ENCODE data around the gene SLC2A3.
"Not testable (repeated sequence)": the region's sequence is repeated elsewhere in the genome, so short reads cannot be mapped to it uniquely, and the experiment has no call there.

Gene SLC2A3

DNA sequence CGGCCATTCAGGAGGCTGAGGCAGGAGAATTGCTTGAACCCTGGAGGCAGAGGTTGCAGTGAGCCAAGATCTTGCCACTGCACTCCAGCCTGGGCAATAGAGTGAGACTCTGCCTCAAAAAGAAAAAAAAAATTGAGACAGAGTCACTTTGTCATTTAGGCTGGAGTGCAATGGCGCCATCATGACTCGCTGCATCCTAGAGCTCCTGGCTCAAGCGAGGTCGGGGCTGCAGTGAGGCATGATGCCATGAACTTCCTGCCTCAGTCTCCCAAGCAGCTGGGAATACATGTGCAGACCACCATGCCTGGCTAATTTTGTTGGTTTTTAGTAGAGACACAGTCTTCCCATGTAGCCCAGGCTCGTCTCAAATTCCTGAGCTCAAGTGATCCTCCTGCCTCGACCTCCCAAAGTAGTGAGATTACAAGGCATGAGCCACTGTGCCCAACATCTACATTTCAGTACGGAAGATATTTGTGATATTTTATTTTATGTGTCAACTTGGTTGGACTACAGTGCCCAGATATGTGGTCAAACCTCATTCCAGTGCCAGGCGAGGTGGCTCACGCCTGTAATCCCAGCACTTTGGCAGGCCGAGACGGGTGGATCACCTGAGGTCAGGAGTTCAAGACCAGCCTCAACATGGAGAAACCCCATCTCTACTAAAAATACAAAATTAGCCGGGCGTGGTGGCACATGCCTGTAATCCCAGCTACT, 14.4 kb upstream of the SLC2A3 start:
- DNase-seq, result not testable (repeated sequence)

DNA sequence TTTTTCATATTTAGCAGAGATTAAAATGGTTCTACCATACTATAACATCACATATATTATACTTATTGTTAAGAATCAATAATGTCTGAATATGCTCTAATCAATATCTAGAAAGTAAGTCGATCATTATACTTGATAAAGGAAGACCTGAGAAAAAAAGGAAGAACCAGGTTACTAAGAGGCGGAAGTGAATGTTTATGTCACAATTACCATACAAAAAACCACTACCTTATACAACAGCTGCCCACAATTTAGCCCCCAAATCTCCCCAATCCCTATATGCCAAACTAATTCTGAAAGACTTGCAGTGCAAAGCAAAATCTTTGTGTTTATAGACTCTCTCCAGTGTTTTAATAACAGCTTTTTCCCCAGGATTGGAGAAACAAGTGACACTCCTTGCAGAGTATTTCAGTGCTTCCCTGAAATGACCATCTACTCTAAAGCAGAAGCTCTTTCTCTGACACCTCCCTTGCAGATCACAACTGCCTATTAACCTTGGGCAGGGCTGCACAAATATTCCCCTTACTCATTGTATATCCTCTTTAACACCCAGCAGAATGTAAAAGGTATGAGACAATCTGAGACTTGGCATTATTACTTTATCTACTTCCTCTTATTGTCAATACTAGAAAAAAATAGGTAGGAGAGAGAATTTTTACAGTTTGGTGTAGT, 12.7 kb upstream of the SLC2A3 start:
- no peak for DNase-seq

DNA sequence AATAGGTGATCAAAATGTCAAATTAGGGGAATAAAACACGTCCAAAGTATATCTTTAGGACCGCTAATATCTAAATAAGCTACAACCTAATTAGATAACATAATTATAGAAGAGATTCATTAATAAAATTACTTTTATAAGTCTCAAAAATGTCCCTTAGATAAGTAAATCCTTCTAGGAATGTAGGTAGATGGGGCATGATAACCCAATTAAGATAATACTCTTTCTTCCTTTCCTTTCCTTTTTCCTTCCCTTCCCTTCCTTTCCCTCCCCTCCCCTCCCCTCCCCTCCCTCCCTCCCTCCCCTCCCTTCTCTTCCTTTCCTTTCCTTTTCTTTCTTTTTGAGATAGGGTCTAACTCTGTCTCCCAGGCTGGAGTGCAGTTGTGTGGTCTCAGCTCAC, 11.0 kb upstream of the SLC2A3 start:
- DNase-seq, result no peak

DNA sequence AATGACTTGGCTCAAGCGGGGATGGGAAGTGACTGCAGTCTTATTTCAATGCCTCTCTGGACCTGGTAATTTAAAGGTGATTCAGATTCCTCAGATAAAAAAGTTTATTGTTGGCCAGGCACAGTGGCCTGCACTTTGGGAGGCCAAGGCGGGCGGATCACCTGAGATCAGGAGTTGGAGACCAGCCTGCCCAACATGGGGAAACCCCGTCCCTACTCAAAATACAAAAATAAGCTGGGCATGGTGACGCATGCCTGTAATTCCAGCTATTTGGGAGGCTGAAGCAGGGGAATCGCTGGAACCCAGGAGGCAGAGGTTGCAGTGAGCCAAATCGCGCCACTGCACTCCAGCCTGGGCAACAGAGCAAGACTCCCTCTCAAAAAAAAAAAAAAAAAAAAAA, 8.8 kb upstream of the SLC2A3 start:
- DNase-seq, result not testable (repeated sequence)

DNA sequence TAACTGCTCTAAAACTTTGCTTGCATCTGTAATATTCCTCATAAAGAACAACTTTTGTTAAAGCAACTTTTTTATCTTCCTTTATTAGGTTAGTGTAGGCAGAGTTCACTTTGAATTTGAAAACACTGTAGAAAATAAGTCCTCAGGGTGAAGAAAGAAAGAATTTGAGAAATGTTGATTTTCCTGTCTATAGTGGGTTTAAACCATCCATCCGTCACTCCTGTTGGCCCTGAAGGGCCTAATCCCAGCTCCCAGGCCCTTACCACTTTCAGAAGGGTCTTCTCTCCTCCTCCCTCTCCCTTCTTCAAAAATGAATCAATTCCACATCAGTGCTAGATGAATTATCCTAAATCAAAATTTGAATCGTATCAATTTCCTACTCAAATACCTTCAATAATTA, 4.9 kb upstream of the SLC2A3 start:
- DNase-seq, result no peak

DNA sequence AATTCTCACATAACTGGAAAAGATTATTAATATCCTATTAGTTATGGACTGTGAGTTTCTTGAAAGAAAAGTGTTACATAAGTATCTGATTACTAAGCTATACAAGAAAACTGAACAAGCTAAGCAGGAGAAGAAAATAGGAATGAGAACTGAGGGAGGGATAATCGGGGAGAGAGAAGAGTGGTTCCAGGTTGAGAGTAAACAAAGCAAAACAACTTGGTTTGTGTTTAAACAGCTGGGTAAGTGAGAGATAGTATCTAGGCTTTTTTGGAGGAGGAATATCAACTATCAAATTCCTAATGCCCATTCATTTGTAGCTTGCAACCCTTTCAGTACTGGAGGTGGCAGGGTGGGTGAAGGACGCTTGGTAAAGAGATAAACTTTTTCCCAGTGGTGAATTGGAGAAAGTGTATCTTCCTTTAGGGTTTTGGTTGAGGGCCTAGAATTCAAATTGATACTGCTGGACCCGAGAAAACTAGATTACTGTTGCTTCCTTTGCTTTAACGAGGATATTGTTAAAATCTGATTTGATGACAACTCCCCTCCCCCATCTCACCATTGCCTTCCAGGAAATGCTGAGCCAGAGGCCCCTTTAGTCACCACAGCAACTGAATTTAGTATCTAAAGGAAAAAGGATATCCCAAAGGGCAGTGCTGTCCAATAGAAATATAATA, 2.0 kb upstream of the SLC2A3 start:
- no peak for DNase-seq

DNA sequence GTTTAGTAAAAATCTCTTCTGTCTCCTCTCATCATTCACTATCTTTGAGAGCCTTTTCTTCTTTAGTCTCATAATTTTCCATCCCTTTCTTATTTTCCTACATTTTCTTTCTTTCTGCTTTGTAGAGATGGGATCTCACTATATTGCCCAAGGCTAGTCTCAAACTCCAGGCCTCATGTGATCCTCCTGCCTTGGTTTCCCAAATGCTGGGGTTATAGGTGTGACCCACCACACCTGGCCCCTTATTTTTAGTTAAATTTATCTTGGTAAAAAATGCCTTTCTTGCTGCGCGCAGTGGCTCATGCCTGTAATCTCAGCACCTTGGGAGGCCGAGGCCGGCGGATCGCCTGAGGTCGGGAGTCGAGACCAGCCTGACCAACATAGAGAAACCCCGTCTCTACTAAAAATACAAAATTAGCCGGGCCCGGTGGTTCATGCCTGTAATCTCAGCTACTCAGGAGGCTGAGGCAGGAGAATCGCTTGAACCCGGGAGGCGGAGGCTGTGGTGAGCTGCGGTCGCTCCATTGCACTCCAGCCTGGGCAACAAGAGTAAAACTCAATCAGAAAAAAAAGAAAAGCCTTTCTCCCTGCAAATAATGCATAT, 996 bp downstream of the SLC2A3 start:
- peak; percentile 26 for DNase-seq

DNA sequence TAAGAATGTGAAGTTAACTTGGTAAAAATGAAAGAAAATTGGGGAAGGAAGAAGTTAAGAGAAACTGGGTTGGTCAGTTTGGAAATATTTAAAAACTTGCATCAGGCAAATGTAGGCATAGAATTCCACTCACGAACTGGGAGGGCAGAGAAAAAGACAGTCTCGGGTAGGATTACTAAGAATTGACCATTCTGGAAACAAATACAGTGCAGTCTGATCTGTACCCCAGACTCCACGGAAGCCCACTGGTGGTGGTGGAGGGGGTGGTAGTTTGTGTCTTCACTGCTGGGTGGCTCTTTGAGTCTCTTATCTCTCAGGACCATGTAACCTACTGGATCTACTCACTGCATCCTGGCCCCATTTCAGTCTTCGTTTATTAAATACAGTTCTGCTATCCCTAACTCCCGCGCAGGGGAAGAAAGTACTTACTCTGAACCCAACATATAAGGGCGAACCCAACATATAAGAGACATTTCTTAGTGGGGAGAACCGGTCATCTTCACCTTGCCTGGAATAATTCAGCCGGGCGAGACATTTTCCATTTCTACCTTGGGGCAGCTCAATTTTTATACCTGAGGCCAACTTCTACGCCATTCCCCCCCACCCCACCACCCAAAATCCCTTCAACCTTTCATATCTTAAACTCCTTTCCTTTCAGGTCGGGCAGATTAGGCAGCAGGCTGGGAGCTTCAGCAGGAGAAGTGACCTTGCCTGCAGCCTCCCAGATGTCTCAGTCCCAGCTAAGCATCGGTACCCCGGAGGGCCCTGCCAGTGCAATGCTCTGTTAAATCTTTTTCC, 1.7 kb downstream of the SLC2A3 start:
- DNase-seq, result peak; percentile 23

DNA sequence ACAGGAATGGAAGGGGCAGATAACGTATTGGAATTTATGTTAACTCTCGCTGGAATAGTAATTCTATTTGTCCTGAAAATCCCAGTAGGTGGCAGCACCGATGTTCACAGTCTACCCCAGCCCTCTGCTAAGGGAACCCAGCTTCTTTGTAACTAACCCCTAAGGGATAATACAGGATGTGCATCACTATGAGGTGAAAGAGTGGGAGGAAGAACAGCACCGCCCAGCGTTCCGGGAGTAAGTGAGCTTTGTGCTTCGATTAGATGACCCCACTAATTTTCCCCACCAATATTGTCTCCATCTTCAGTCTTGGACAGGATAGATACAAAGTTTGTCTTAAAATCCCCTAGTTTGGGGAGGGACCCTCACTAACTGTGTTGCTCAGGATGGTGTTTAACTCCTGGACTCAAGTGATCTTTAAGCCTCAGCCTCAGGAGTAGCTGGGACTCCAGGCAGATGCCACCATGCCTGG, 2.7 kb downstream of the SLC2A3 start:
- DNase-seq, result peak; percentile 81

DNA sequence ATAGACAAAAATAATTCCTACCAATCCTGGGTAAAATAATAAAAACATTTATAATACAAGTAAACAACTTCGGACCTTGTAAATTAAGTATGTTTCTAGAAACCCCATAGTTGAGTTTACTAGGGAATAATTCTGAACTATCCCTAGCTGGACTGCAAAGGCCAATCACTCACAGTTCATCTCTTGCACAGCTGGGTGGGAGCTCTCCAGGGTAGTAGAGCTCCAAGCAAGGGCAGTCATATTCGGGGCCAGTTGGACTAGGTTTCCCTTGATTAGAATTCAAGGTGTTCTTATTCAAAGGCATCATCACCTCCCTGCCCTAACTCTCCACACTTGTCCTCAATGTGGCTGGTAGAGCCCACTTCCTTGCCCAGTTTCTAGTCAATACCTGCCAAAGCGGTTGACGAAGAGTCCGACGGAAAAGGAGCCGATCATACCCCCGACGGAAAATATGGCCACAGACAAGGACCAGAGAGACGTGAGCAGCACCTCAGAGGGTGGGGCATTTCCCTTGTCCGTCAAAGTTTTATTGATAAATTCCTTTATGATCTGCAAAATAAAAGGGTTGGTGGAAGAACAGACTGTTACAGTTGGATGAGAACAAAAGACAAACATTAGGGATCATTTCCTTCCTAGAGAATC, 3.3 kb downstream of the SLC2A3 start:
- DNase-seq, result not testable (repeated sequence)

DNA sequence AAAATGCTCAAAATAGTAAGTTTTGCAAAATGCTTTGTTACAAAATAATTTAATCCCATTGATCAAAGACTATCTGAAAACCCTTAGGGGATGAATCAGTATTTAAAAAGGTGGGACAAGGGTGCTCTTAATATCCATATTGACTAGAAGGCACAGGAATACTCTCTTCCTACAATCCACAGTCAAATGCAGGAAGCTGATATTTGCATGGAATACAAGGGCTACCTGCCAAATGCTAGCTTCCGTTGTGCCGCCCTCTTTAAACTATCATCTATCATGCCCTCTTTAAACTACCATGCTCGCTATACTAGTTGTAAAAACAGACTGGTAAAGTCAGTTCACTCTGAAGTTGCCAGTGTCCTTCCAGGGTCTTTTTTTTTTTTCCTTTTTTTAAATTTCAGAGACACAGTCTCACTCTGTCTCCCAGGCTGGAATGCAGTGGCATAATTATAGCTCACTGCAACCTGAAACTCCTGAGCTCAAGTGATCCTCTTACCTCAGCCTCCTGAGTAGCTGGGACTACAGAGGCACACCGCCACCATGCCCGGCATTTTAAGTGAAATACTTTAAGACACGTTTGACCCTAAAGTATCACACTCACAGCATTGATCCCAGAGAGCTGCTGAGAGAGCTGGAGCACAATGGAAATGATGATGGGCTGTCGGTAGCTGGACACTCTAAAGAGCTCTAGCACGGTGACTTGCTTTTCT, 6.7 kb downstream of the SLC2A3 start:
- no peak for DNase-seq

DNA sequence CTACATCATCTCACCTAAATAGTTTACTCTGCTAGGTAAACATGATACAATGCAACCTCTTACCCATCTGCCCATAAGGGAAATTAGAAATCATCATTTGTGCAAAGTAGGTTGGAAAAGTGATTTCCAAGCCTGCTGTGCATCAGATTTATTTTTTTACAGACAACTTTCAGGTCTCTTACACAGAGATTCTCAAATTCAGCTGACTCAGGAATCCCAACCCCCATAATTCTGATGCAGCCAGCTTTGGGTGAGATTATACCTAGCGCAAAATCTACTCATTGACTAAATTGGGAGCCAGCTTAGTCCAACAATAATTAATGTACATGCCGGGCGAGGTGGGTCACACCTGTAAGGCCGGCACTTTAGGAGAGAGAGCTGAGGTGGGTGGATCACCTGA, 8.5 kb downstream of the SLC2A3 start:
- no peak for DNase-seq

DNA sequence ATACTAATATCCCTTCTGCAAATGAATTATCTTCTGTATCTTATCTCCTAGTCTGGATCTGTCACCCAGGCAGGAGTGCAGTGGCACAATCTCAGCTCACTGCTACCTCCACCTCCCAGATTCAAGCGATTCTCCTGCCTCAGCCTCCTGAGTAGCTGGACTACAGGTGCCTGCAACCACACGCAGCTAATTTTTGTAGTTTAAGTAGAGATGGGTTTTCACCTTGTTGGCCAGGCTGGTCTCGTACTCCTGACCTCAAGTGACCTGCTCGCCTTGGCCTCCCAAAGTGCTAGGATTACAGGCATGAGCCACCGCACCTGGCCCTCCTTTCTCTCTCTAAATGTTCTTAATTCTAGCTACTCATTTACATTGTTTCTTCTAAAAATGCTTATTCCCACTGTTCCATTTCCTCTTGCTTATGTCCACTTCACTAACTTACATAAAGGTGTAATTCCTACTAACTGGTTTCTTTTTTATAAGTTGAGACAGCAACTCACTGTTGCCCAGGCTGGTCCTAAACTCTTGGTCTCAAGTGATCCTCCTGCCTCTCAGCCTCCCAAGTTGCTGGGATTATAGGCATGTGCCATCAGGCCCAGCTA, 9.8 kb downstream of the SLC2A3 start:
- not testable (repeated sequence) for DNase-seq

DNA sequence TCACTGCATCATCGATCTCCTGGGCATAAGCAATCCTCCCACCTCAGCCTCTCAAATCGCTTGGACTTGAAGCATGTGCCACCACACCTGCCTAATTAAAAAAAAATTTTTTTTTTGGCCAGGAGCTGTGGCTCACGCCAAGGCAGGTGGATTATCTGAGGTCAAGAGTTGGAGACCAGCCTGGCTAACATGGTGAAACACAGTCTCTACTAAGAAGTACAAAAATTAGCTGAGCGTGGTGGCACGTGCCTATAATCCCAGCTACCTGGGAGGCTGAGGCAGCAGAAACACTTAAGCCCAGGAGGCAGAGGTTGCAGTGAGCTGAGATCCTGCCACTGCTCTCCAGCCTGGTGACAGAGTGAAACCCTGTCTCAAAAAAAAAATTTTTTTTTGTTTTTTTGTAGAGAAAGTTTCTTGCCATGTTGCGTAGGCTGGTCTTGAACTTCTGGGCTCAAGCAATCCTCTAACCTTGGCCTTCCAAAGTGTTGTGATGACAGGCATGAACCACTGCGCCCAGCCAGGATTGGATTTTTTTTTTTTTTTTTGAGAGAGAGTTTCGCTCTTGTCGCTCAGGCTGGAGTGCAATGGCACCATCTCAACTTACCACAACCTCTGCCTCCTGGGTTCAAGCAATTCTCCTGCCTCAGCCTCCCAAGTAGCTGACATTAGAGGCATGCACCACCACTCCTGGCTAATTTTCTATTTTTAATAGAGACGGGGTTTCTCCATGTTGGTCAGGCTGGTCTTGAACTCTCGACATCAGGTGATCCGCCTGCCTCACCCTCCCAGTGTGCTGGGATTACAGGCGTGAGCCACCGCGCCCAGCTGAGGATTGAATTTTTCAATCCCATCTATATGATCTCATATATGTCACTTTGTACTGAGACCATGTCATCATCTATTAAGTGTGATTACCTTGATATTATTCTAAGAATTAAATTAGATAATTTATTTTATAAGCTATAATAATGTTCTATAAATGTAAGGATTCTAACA, 12.4 kb downstream of the SLC2A3 start:
- no peak for DNase-seq

DNA sequence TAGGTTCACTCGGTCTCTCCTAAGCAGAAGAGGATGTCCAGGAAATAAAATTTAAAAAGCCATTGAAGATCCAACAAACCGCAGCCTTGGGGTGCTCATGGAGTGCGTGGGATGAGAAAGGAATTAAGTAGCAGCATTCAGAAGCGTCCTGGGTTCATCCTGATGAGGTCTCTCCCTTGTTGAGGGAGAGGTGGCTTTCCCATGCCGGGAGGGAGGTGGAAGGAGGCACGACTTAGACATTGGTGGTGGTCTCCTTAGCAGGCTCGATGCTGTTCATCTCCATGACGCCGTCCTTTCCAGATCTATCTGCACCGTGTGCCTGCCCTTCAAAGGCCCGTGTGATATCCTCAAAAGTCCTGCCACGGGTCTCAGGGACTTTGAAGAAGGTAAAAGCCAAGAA, 14.8 kb downstream of the SLC2A3 start:
- DNase-seq, result not testable (repeated sequence)

DNA sequence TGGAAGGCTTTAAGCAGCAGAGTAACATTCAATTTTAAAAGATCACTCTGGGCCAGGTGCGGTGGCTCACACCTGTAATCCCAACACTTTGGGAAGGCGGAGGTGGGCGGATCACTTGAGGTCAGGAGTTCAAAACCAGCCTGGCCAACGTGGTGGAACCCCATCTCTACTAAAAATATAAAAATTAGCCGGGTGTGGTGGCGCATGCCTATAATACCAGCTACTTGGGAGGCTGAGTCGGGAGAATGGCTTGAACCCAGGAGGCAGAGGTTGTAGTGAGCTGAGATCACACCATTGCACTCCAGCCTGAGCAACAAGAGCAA, 17.8 kb downstream of the SLC2A3 start:
- not testable (repeated sequence) for DNase-seq

DNA sequence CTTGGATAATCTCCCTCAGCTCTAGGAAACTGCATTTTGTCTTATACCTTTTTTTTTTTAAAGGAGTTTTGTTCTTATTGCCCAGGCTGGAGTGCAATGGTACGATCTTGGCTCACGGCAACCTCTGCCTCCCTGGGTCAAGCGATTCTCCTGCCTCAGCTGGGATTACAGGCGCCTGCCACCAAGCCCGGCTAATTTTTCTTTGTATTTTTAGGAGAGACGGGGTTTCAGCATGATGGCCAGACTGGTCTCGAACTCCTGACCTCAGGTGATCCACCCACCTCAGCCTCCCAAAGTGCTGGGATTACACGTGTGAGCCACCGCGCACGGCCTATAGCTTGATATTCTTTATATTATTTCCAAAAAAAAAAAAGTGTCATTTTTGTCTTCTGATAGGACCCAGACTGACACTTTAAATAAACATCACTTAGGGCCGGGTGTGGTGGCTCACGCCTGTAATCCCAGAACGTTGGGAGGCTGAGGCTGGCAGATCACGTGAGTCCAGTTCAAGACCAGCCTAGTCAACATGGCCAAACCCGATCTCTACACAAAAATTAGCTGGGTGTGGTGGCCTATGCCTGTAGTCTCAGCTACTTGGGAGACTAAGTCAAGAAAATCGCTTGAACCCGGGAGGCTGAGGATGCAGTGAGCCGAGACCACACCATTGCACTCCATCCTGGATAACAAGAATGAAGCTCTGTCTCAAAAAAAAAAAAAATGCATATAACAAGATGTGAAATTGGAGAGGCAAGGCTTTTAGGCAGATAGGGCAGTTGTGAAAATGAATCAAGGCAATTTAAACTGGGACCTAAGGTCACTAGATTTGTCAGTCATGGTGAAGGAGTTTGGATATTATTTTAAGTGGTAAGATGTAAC, 18.4 kb downstream of the SLC2A3 start:
- DNase-seq, result no peak

DNA sequence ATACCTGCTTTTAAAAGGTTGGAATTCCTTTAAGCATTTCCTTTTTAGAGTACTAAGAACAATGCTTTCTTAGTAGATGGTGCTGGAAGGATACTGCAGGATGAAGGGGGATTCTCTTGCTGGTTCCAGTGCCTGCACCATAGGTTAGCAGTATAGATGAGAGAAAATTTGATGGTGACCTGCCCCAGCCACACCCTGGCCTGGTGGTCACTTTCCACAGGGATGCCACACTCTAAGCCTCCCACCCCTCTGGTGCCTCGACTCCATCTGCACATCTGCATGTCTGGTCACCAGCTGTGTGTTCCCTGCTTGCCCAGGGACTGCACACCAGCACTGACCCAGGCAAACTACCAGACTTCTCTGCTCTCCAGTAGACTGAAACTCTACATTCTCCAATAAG, 19.1 kb downstream of the SLC2A3 start:
- DNase-seq, result no peak

Data from CD4-positive, alpha-beta T cell treated with Interleukin-17A for 4 hours (primary cell).